GM12872 (cell line): ENCODE results near the gene HYKK.

ENCODE experiments used
- TF ChIP-seq, protein P1 (sequence below): IDR thresholded peaks from 3 replicates; pipeline ENCODE4 v1.5.1; 2011; ENCODE audit warnings: low read depth, mild to moderate bottlenecking, low read length, moderate library complexity; ENCODE audit not compliant: insufficient read depth

Gene HYKK

DNA sequence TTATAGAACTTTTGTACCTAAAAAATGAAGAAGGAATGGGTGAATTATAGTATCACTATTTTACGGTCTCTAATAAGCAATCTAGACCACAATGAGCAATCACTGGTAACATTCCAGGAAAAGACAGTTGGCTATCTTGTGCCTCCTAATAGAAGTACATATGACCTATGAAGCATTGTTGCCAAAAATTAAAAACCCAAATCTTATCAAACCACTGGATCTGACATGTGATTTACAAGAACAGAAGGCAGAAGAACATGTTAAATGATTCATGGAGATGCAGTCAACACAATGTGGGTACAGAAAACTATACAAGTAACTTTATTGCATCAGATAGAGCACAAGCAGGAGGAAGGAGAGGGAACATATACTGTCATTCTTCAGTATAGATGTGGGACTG is 14.5 kb upstream of the HYKK start:
- TF ChIP-seq, protein P1, sequence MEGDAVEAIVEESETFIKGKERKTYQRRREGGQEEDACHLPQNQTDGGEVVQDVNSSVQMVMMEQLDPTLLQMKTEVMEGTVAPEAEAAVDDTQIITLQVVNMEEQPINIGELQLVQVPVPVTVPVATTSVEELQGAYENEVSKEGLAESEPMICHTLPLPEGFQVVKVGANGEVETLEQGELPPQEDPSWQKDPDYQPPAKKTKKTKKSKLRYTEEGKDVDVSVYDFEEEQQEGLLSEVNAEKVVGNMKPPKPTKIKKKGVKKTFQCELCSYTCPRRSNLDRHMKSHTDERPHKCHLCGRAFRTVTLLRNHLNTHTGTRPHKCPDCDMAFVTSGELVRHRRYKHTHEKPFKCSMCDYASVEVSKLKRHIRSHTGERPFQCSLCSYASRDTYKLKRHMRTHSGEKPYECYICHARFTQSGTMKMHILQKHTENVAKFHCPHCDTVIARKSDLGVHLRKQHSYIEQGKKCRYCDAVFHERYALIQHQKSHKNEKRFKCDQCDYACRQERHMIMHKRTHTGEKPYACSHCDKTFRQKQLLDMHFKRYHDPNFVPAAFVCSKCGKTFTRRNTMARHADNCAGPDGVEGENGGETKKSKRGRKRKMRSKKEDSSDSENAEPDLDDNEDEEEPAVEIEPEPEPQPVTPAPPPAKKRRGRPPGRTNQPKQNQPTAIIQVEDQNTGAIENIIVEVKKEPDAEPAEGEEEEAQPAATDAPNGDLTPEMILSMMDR, result no peak

DNA sequence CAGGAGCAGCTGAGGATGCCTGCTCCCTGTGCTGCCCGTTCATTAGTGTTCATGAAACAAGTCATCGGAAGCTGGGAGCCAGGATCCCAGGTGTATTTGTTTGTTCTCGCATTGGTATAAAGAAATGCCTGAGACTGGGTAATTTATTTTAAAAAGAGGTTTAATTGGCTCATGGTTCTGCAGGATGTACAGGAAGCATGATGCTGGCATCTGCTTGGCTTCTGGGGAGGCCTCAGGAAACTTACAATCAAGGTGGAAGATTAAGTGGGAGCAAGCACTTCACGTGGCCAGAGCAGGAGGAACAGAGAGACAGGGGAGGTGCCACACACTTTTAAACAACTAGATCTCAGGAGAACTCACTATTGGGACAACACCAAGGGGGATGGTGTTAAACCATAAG is 5.5 kb upstream of the HYKK start:
- TF ChIP-seq, protein P1, result no peak

GRCh38 chr15:78502641-78503040 is 4.7 kb upstream of the HYKK start:
- TF ChIP-seq, protein P1, result no peak

DNA sequence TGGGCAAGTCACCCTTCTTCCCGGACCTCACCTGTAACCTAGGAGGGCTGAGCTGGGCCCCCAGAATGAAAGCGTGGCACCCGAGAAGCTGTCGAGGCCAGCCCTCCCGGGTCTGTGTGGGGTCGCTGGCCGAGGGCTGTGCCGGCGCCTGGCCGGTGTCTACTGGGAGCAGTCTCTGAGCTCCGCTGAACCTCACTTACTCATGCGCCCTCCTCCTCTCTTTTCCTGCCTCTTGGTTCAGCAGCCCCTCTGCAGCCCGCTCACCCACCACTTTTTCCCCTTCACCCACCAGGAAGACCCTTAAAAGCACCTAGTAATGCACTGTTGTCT is 419 bp downstream of the HYKK start:
- TF ChIP-seq, protein P1, result no peak

DNA sequence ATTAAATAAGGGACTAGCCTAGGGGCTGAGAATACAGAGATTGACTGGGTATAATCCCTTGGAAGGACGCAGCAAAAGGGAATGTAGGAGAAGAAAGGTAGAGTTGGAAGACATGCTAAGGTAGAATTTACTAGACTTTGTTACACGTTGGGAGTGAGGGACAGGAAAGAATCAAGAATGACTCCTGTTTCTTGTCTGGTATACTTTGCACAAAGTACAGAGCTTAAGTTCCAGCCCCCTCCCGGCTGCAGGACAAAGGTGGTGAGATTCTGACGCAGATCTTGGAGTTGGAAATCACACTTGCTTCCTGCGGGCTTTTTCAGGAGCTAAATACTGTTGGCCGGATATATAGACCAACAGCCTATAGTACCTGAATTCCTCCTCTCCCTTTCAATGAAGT is 895 bp downstream of the HYKK start:
- TF ChIP-seq, protein P1, result no peak

GRCh38 chr15:78509726-78510312 is 2.4 kb downstream of the HYKK start:
- TF ChIP-seq, protein P1, result no peak

DNA sequence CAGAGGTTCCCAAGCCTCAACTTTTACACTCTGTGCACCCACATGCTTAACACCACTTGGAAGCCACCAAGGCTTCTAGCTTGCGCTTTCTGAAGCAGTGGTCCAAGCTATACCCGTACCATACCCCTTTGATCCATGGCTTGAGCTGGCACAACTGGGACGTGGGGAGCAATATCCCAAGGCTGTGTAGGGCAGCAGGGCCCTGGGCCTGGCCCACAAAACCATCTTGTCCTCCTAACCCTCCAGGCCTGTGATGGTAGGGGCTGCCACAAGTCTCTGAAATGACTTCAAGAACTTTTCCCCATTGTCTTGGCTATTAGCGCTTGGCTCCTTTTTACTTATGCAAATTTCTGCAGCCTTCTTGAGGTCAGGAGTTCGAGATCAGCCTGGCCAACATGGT is 16.9 kb downstream of the HYKK start:
- TF ChIP-seq, protein P1, result no peak
